Adrenal gland (tissue), 5 donors: ENCODE results near the gene SLC35D2.

Experiments
- POLR2A ChIP-seq, 2 donors: fragments of 450-650 bp; IDR thresholded peaks; one replicate each; pipeline ENCODE4 v1.6.1; 2017; ENCODE audit warnings: antibody characterized with exemption in 2 of 2, mild to moderate bottlenecking in 2 of 2, moderate library complexity in 1 of 2
- TF ChIP-seq, protein P1 (sequence below), 6 experiments: fragments of 450-650 bp in 4 of 6; fragments of 200-600 bp in 2 of 6; sonication (generic) in 1 of 6; IDR thresholded peaks; 1 replicate in 5 of 6; 2 replicates in 1 of 6; pipeline versions ENCODE4 v1.5.1 to v1.8.0; 2016 to 2021; ENCODE audit warnings: antibody characterized with exemption in 6 of 6, mild to moderate bottlenecking in 2 of 6, moderate library complexity in 1 of 6
- donor health status: DM: no; HTN: no; CAD: no.

DNA sequence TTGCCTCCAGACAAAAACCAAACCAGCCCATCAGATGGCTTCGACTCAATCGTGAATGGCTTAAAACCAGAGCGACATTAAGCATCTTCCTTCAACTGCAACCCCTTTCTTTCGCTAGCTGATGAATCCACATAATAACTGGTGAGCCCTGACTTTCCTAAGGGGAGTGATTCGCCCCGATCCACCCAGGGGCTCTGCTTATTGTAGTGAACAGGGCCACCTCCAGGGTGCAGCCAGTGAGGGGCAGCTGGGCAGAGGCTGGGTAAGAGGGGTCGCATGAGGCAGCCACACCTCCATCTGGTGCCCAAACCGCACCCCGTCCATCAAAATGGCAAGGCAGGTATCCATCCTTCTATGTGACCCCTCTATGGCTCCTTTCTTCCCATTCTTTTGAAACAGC is 38.0 kb downstream of the SLC35D2 start:
- TF ChIP-seq, protein P1, sequence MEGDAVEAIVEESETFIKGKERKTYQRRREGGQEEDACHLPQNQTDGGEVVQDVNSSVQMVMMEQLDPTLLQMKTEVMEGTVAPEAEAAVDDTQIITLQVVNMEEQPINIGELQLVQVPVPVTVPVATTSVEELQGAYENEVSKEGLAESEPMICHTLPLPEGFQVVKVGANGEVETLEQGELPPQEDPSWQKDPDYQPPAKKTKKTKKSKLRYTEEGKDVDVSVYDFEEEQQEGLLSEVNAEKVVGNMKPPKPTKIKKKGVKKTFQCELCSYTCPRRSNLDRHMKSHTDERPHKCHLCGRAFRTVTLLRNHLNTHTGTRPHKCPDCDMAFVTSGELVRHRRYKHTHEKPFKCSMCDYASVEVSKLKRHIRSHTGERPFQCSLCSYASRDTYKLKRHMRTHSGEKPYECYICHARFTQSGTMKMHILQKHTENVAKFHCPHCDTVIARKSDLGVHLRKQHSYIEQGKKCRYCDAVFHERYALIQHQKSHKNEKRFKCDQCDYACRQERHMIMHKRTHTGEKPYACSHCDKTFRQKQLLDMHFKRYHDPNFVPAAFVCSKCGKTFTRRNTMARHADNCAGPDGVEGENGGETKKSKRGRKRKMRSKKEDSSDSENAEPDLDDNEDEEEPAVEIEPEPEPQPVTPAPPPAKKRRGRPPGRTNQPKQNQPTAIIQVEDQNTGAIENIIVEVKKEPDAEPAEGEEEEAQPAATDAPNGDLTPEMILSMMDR (IDR thresholded peaks at IDR 0.05) = no peak
- TF ChIP-seq POLR2A (IDR thresholded peaks at IDR 0.05) = no peak
